CD4-positive, alpha-beta T cell treated with Interleukin-15 for 4 hours (primary cell): ENCODE data around the gene TMEM151A.

Experiments used
- DNase-seq: peaks from one replicate; pipeline ENCODE4 v3.0.0-alpha.2; 2020; ENCODE audit warnings: low spot score

TMEM151A gene

GRCh38 chr11:66336234-66337102 is 44.8 kb downstream of the TMEM151A start, which contains the start of gene RIN1:
RIN1 (minus strand) TSS chr11:66336434; CDS start chr11:66336402, 32 bp downstream.
- peak; percentile 66 for DNase-seq

GRCh38 chr11:66337103-66337899 is 45.6 kb downstream of the TMEM151A start:
- DNase-seq: no peak

- no peak for DNase-seq
Measured at GRCh38 chr11:66338276-66339161, 46.8 kb downstream of the TMEM151A start.

GRCh38 chr11:66339162-66339675 is 47.5 kb downstream of the TMEM151A start:
- no peak for DNase-seq

- DNase-seq: no peak
Measured at GRCh38 chr11:66339686-66340483, 48.2 kb downstream of the TMEM151A start.

GRCh38 chr11:66340596-66341501 is 49.2 kb downstream of the TMEM151A start:
- DNase-seq: no peak

GRCh38 chr11:66341502-66342126 is 49.9 kb downstream of the TMEM151A start:
- DNase-seq: no peak

- no peak for DNase-seq
Measured at GRCh38 chr11:66343176-66343575, 51.5 kb downstream of the TMEM151A start.

- peak; percentile 94 for DNase-seq
Measured at GRCh38 chr11:66344550-66345315, 53.0 kb downstream of the TMEM151A start, which contains the start of gene BRMS1. BRMS1 (minus strand) TSS chr11:66345104; CDS start chr11:66342234, 2,870 bp downstream.

- no peak for DNase-seq
Measured at GRCh38 chr11:66345316-66345649, 53.6 kb downstream of the TMEM151A start.
